Measurements from ENCODE around the gene THRB.

Gene THRB

DNA sequence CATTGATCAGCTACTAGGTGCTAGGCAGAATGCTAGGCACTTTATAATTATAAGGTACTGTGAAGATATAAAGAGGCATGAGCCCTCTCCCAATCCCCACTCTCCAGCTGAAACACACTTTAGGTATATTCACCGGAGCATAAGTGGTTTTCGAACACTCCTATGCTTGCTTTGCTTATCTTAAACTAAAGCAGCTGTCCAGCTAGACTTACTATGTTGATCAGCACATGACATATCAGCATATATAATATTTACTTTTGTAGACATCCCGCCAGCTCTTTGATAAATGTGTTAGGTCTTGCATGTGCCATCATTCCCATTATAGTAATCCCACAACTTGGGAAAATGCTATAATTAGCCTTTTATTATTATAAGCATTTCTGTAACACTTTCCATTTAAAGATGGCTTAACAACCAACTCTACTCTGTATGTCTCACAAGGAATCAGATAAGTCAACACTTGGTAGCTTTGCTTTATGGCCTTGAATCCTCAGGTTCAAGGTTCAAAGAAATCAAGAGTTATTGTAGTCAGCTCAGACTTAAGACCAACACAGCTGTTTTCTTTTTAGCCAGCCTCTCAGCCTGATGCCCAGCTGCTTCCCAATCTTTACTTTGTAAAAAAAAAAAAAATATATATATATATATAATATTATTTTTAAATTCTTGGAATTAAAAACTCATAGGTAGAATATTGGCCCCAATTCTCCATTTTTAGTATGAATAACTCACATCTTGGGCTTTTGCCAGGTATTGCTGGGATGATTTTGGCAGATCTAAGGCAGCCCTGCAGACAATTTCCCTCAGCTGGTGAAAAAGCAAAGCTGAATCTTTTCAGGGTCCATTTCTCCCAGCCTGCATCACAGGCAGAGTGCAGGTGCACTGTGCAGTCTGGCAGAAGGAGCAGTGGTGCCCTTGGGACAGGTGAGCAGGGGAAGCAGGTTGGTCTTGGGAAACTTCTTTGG is 104.2 kb downstream of the THRB start:
- DNase-seq = no peak
- in situ Hi-C loops (cut with MboI; ENCODE audit: low pct_unique_long_range_greater_than_20kb, low sequenced_read_pairs) = no loop called here

DNA sequence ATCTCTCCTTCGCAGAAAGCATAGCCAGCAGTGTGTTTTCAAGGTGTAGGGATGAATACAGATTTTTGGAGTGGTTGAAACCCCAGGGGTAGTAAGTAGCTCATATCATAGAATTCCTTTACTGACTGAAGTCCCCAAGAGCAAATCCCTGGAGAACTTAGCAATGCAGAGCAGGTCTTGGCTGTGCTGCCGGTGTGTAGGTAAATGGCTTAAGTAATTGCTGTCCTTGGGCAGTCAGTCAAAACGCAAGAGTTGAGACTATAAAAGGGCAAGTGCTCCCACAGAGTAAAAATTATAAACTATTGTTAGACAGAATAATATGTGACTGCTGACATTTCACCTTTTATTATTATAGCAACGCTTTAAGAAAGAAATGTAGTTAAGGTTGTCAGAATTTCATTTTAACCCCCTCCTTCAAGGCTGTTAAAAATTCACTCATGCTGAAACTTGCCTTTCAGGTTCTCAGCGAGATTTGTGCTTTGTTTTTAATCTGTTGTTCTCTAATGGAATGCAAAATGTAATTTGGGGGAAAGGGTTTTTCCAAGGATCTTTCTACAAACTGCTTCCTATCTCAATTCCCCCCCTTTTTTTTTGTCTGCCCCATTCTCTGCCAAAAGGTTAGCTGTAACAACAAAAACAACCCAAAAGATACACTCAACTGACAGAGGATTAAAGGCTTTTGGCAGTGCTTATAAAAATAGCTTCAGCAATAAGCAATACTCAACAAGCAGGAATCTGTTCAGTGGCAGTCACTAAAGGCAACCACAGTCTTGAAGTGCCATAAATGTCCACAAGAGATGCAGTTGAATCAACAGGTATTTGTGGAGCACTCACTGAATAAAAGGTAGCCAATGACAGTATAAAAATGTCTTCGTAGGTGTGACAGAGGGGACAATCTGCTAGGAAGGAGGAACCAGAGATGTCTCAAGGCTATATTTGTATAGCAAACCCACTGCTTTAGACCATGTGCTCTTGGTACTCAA is 105.3 kb downstream of the THRB start:
- in situ Hi-C loops (cut with MboI; ENCODE audit: low pct_unique_long_range_greater_than_20kb, low sequenced_read_pairs) = no loop called here
- no peak for DNase-seq

GRCh38 chr3:24388611-24389010 is 106.0 kb downstream of the THRB start:
- in situ Hi-C loops (cut with MboI; ENCODE audit: low pct_unique_long_range_greater_than_20kb, low sequenced_read_pairs) = no loop called here
- DNase-seq = no peak

- DNase-seq = no peak
- in situ Hi-C loops (cut with MboI; ENCODE audit: low pct_unique_long_range_greater_than_20kb, low sequenced_read_pairs) = no loop called here
Observed at GRCh38 chr3:24388159-24388558, 106.5 kb downstream of the THRB start.

DNA sequence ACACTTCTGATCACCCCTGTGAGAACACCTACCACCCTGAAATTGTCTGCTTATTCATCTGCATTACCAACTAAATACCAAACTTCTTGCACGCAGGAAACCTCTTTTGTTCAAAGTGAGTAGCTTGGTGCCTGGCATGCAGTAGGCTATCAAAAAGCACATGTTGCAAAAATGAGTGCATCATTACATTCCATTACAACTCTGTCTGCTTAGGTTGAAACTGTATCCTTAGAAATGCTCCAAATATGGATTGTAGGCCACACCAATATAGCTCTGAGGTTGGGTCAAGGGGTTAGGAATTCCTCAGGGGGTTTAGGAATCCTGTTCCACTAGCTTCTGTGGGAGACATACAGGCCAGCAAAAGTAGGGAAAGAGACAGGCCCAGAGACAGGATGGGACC is 107.2 kb downstream of the THRB start:
- in situ Hi-C loops (cut with MboI; ENCODE audit: low pct_unique_long_range_greater_than_20kb, low sequenced_read_pairs) = no loop called here
- no peak for DNase-seq

DNA sequence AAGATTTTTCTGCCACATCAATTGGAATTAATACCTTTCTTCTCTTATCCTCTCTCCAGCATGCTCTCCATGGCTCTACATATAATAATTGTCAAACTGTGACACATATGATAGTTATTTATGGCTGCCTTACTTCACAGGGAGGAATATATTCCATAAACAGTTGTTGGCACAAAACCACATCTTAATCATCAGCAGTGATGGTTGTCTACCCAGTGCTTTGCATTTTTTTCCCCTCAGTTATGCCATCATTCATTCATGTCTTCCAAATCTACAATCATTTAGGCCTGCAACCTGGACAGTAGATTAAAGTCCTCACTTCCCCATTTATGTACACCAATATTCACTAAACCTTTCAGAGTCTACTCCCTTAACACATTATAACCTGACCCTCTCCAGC is 107.7 kb downstream of the THRB start:
- in situ Hi-C loops (cut with MboI; ENCODE audit: low pct_unique_long_range_greater_than_20kb, low sequenced_read_pairs) = no loop called here
- no peak for DNase-seq

DNA sequence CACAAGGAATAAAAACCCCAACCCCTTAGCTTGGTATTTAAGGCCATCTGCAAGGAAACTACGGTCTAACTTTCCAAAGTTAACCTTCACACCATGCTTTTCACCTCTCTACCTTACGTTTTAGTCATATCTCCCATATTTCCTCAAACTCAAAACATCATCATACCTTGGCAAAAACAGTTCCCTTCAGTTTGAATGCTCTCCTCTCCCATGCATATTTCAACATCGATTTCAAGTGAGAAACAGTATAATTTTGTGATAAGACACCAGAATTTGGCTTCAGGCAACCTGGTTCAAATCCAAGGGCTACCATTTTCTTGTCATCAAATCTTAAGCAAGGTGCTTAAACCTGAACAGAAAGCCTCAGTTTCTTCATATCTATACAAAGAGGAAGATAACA is 108.2 kb downstream of the THRB start:
- in situ Hi-C loops (cut with MboI; ENCODE audit: low pct_unique_long_range_greater_than_20kb, low sequenced_read_pairs) = no loop called here
- DNase-seq = no peak

- no peak for DNase-seq
- in situ Hi-C loops (cut with MboI; ENCODE audit: low pct_unique_long_range_greater_than_20kb, low sequenced_read_pairs) = no loop called here
Observed at GRCh38 chr3:24385012-24385615, 109.5 kb downstream of the THRB start.

DNA sequence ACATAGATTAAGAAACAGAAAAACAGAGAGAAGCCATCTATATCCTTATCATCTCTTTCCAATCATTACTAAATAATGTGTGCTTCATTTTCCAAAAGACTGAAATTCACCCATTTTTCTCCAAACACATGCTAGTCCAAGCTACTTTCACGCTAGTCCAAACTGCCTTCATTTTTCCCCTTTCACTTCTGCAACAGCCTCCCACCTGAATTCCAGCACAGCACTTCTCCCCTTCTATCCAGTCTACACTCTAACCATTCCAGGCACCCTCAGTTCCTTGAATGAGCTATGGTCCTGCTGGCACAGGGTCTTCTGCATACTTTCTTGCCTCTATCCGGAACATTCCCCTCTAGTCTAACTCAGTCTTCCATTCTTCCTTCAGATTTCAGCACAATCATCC is 112.0 kb downstream of the THRB start:
- in situ Hi-C loops (cut with MboI; ENCODE audit: low pct_unique_long_range_greater_than_20kb, low sequenced_read_pairs) = no loop called here
- DNase-seq = no peak

- DNase-seq = no peak
- in situ Hi-C loops (cut with MboI; ENCODE audit: low pct_unique_long_range_greater_than_20kb, low sequenced_read_pairs) = no loop called here
Observed at GRCh38 chr3:24379936-24380335, 114.7 kb downstream of the THRB start.

GRCh38 chr3:24378313-24378712 is 116.3 kb downstream of the THRB start:
- in situ Hi-C loops (cut with MboI; ENCODE audit: low pct_unique_long_range_greater_than_20kb, low sequenced_read_pairs) = no loop called here
- DNase-seq = no peak

DNA sequence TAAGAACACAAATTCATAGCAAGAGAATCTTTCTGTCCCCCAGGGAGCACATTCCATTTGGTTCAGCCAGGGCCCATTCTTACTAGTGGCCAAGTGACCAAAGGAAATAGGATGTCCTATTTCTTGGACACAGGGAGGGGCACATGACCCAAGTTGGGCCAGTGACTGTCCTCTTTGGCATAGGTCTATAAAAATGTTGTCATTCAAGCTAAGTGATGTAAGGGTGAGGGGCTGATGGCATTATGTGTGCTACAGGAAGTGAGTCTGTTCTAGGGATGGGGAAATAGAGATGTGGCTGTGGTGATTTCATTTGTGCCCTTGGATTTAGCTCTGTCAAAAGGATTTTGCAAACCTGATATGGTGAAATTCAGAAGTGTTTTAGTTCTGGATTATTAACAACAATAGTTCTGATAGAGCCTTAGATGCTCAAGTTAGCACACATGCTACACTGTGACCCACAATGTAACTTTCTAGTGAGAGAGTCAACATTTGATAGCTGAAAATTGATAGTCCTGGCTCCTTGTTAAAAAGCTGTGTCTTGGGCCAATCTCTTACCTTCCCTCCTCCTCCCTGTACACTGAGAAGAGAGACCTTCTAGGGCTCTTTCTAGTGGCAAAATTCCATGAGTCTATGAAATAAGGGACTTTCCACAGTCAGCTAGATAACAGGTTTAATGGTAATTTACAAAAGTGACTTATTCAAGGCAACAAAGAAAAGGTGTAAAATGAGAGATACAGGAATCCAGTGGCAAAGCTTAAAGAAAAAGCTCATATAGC is 117.2 kb downstream of the THRB start:
- in situ Hi-C loops (cut with MboI; ENCODE audit: low pct_unique_long_range_greater_than_20kb, low sequenced_read_pairs) = no loop called here
- no peak for DNase-seq

DNA sequence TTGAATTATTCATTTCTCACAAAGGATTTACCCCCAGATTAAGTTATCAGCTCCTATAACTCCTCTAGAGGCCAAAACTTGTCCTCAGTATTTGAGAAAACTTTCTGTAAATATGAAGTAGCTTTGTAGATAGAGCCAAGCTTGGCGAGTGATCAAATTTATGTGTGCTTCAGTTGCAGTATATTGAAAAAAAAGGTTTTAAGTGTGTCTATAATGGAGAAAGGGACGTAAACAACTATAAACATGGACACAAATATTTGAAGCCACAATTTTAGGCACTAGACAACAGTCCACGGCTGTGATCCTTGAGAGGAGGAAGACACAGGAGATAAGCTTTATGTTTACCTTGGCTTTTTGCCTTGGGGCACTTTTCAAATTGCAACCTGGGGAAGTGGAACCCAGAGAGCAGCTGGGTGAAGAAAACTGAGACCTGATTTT is 118.7 kb downstream of the THRB start:
- in situ Hi-C loops (cut with MboI; ENCODE audit: low pct_unique_long_range_greater_than_20kb, low sequenced_read_pairs) = no loop called here
- DNase-seq = no peak

DNA sequence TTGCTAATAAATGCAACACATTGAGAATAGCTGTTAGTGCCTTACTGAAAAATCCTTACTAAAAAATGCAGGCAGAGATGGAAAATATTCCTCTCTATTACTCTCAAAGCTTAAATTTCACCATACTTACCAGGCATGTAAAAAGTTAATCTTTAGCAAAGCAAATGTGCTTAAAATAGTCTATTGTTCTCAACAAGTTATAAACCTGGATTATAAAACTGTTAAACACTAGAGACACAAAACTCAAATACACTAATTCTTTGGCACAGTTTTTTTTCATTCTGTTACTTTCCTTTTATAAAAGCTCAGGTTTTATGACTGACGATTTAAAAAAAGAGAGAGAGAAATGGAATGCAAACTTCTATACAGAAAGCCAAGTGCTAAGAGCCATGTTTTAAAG is 119.8 kb downstream of the THRB start:
- in situ Hi-C loops (cut with MboI; ENCODE audit: low pct_unique_long_range_greater_than_20kb, low sequenced_read_pairs) = no loop called here
- no peak for DNase-seq

DNA sequence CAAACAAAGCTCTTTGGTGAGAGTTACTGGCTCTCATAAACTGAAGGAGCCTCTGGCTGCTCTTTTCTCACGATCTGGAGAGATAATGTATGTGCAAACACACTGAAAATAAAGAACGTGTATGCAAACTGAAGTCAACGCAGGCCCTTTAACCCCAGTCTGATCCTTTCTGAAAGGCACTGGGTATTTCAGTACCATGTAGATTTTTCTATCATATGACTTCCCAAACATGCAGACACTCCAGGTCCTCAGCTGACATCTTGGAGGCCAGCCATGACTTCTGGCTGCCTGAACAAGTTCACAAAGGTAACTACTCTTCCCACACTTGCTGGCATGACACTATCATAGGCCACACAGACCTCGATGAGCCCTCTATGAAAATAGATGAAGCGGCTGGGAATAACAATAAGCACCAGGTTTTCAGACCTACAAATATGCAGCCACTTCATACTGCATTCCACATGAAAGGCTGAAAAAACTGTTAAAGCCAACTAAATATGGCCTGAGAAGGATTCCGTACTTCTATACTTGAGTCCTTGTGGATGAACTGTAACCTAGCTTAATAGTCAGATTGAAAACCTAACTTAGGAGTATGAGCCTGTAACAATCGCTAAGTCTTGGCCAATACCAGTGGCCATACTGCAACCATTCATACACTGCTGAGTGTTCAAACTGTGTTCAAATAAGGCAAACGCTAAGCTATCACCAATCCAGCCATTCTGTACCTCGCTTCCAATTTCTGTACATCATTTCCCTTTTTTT is 121.3 kb downstream of the THRB start:
- no peak for DNase-seq
- in situ Hi-C loops (cut with MboI; ENCODE audit: low pct_unique_long_range_greater_than_20kb, low sequenced_read_pairs) = no loop called here

- DNase-seq = no peak
- in situ Hi-C loops (cut with MboI; ENCODE audit: low pct_unique_long_range_greater_than_20kb, low sequenced_read_pairs) = no loop called here
Observed at GRCh38 chr3:24372559-24373197, 122.0 kb downstream of the THRB start.

DNA sequence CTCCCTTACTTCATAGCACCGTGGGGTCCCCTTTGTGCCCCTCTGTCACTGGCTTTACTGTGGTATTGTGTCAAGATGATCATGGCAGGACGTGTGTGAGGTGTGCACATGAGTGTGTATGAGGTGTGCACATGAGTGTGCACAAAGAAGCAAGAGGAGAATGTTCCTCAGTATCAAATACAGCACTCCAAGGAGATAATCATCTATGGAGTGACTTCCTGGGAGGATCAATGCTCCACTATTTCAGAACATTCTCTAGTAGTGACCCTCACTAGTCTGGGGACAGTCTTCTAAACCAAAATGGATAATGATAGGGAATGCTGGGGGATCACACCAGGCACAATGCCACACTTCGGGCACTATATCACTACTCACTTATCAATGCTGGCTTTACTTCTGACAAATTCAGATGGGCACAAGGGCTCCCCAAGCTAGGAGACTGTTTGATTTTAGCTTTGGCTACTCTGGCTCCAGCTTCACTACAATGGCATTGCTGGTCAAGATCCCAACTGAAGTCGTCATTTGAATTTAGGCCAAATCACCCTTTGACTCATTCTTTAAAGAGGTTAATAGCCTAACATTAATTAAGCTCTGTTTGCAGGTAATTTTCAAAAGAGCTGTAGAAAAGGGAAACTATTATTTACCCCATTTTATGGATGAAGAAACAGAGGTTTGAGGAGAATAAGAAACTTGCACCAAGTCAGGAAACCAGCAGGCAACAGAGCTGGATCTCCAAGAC is 124.1 kb downstream of the THRB start:
- in situ Hi-C loops (cut with MboI; ENCODE audit: low pct_unique_long_range_greater_than_20kb, low sequenced_read_pairs) = no loop called here
- DNase-seq = no peak
